ENCODE results near the gene PDE4B. TPM values are rescaled to one million over a fixed set of nuclear protein-coding genes. Genes with fewer than 3 reads are reported as not detected.

The PDE4B gene
- polyA plus RNA-seq, 1 donor, result 18.0 TPM

GRCh38 chr1:66348776-66349175 lies 556.1 kb downstream of the PDE4B start:
- no peak for DNase-seq

GRCh38 chr1:66349242-66349641 lies 556.5 kb downstream of the PDE4B start:
- no peak for DNase-seq

- DNase-seq, result no peak
Observed at GRCh38 chr1:66350001-66350547, 557.4 kb downstream of the PDE4B start.

GRCh38 chr1:66351478-66351877 lies 558.8 kb downstream of the PDE4B start:
- DNase-seq, result no peak

- no peak for DNase-seq
Observed at GRCh38 chr1:66351913-66352312, 559.2 kb downstream of the PDE4B start.

- no peak for DNase-seq
Observed at GRCh38 chr1:66352792-66353191, 560.1 kb downstream of the PDE4B start.

GRCh38 chr1:66353257-66353656 lies 560.6 kb downstream of the PDE4B start:
- no peak for DNase-seq

GRCh38 chr1:66354311-66355201 lies 561.9 kb downstream of the PDE4B start:
- peak; percentile 73 for DNase-seq

- no peak for DNase-seq
Observed at GRCh38 chr1:66355756-66356155, 563.1 kb downstream of the PDE4B start.

GRCh38 chr1:66356605-66357004 lies 563.9 kb downstream of the PDE4B start:
- DNase-seq, result no peak

- DNase-seq, result no peak
Observed at GRCh38 chr1:66357021-66357420, 564.3 kb downstream of the PDE4B start.

- DNase-seq, result no peak
Observed at GRCh38 chr1:66357478-66358197, 564.9 kb downstream of the PDE4B start.

GRCh38 chr1:66359269-66359668 lies 566.6 kb downstream of the PDE4B start:
- DNase-seq, result no peak

GRCh38 chr1:66359815-66360214 lies 567.1 kb downstream of the PDE4B start:
- DNase-seq, result no peak

GRCh38 chr1:66360285-66360724 lies 567.6 kb downstream of the PDE4B start:
- DNase-seq, result no peak

- DNase-seq, result no peak
Observed at GRCh38 chr1:66364578-66365391, 572.1 kb downstream of the PDE4B start.

- no peak for DNase-seq
Observed at GRCh38 chr1:66365635-66366034, 572.9 kb downstream of the PDE4B start.

- DNase-seq, result no peak
Observed at GRCh38 chr1:66366634-66367033, 573.9 kb downstream of the PDE4B start.

- no peak for DNase-seq
Observed at GRCh38 chr1:66367369-66367768, 574.7 kb downstream of the PDE4B start.

- no peak for DNase-seq
Observed at GRCh38 chr1:66368261-66368660, 575.6 kb downstream of the PDE4B start.

- DNase-seq, result no peak
Observed at GRCh38 chr1:66370462-66370971, 577.8 kb downstream of the PDE4B start.
